Sigmoid colon (tissue), 4 donors: Measurements from ENCODE around the gene TMEM109.

Experiments
- CTCF ChIP-seq, 4 experiments: fragments of 450-650 bp in 3 of 4; fragments of 200-600 bp in 1 of 4; IDR thresholded peaks; one replicate each; pipeline ENCODE4 v1.5.1; 2016 to 2019; ENCODE audit warnings: antibody characterized with exemption in 4 of 4, mild to moderate bottlenecking in 3 of 4, moderate library complexity in 2 of 4
- EP300 ChIP-seq, 4 donors: sonication (generic); formaldehyde crosslinking; IDR thresholded peaks; one replicate each; pipeline ENCODE4 v1.6.1; 2017; ENCODE audit warnings: antibody characterized with exemption in 4 of 4
- POLR2A ChIP-seq, 2 donors: fragments of 450-650 bp; IDR thresholded peaks; one replicate each; pipeline ENCODE4 v1.6.1; 2016; ENCODE audit warnings: antibody characterized with exemption in 2 of 2, mild to moderate bottlenecking in 2 of 2, moderate library complexity in 2 of 2
- POLR2AphosphoS5 ChIP-seq, 4 donors: sonication (generic); formaldehyde crosslinking; IDR thresholded peaks; one replicate each; pipeline ENCODE4 v1.6.1; 2017; ENCODE audit warnings: antibody characterized with exemption in 4 of 4

- no peak for TF ChIP-seq CTCF (IDR thresholded peaks at IDR 0.05)
- no peak for TF ChIP-seq EP300 (IDR thresholded peaks at IDR 0.05)
- peak in 1 of 4 donors; percentile 10 for TF ChIP-seq POLR2AphosphoS5 (IDR thresholded peaks at IDR 0.05)
- no peak for TF ChIP-seq POLR2A (IDR thresholded peaks at IDR 0.05)
Measured at GRCh38 chr11:60924110-60924905, 10.3 kb downstream of the TMEM109 start, which contains the start of gene TMEM132A.
